Prostate gland (tissue), 2 donors: Measurements from ENCODE around the gene HSD17B11.

Experiments
- CTCF ChIP-seq, 4 experiments: fragments of 200-600 bp in 2 of 4; fragments of 450-650 bp in 2 of 4; sonication (generic) in 2 of 4; IDR thresholded peaks; 1 replicate in 3 of 4; 2 replicates in 1 of 4; pipeline ENCODE4 v1.5.1; 2016 to 2019; ENCODE audit warnings: antibody characterized with exemption in 4 of 4, mild to moderate bottlenecking in 2 of 4, moderate library complexity in 2 of 4
- POLR2A ChIP-seq: fragments of 450-650 bp; IDR thresholded peaks from one replicate; pipeline ENCODE4 v1.6.1; 2016; ENCODE audit warnings: antibody characterized with exemption, mild to moderate bottlenecking
- POLR2AphosphoS5 ChIP-seq: sonication (generic); formaldehyde crosslinking; IDR thresholded peaks from one replicate; pipeline ENCODE4 v1.6.1; 2017; ENCODE audit warnings: antibody characterized with exemption

DNA sequence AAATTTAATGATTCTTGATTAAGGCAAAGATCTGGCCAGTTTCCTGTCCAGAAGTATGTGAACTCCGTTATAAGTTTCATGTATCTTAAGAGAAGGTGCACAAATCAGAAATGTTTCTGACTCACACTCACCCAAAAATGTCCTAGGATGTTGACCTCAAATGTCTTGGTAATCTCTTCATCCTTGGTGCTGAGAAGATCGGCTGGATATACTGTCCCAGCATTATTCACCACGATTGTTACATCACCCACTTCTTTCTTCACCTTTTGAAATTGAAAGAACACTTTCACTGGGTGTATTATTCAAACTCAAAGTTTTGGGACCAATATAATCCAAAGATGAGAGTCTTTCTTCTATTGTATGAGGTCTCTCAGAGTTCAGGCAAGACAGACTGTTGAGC lies 74.0 kb downstream of the HSD17B11 start:
- TF ChIP-seq POLR2A: no peak
- TF ChIP-seq CTCF (IDR thresholded peaks at IDR 0.05): no peak
- no peak for TF ChIP-seq POLR2AphosphoS5
